CD4-positive, CD25-positive, alpha-beta regulatory T cell (primary cell): ENCODE measurements around the gene SOX30. TPM values are rescaled to one million over a fixed set of nuclear protein-coding genes. Genes with fewer than 3 reads are reported as not detected.
A peak's percentile ranks its signal among the peaks of the same experiment; 100 is the strongest.

ENCODE experiments used
- ATAC-seq, 2 donors: fragments of 150-1000 bp; cut with Tn5 transposase; one replicate each; pipeline ENCODE4 v1.10.0; 2021; ENCODE audit warnings: low read depth in 2 of 2, moderate number of reproducible peaks in 2 of 2, moderate library complexity in 1 of 2
- DNase-seq, 3 donors: peaks; one replicate each; pipeline versions ENCODE4 v3.0.0 to v3.0.0-alpha.2; 2012 to 2022; ENCODE audit warnings: mixed read lengths in 1 of 3
- H3K27ac ChIP-seq: one replicate; pipeline ENCODE4 v1.7.0; 2013; ENCODE audit warnings: mild to moderate bottlenecking, low read length; ENCODE audit not compliant: insufficient read depth, poor library complexity, severe bottlenecking
- H3K27me3 ChIP-seq: one replicate; pipeline ENCODE4 v1.7.0; 2013; ENCODE audit warnings: low read length; ENCODE audit not compliant: control insufficient read depth, insufficient read depth
- H3K36me3 ChIP-seq: one replicate; pipeline ENCODE4 v1.7.0; 2013; ENCODE audit warnings: mild to moderate bottlenecking, low read length, moderate library complexity; ENCODE audit not compliant: control insufficient read depth, insufficient read depth
- H3K4me1 ChIP-seq: 2 replicates; pipeline ENCODE4 v1.7.0; 2013; ENCODE audit warnings: mild to moderate bottlenecking, low read length; ENCODE audit not compliant: insufficient read depth, control insufficient read depth, poor library complexity, severe bottlenecking
- H3K4me3 ChIP-seq: one replicate; pipeline ENCODE4 v1.7.0; 2013; ENCODE audit warnings: low read depth, mild to moderate bottlenecking, low read length, moderate library complexity
- H3K9me3 ChIP-seq, 2 experiments: 1 replicate in 1 of 2; 2 replicates in 1 of 2; pipeline ENCODE4 v1.7.0; 2013; ENCODE audit warnings: low read length in 2 of 2, mild to moderate bottlenecking in 1 of 2, moderate library complexity in 1 of 2; ENCODE audit not compliant: control insufficient read depth in 2 of 2
- H3K27ac Mint-ChIP-seq, 3 donors: one replicate each; pipeline ENCODE4 v1.8.0; 2020 to 2022; ENCODE audit warnings: mild to moderate bottlenecking in 3 of 3, mixed read lengths in 3 of 3, moderate library complexity in 2 of 3
- H3K27me3 Mint-ChIP-seq: one replicate; pipeline ENCODE4 v1.8.0; 2022; ENCODE audit warnings: mild to moderate bottlenecking, mixed read lengths
- H3K36me3 Mint-ChIP-seq: one replicate; pipeline ENCODE4 v1.8.0; 2020; ENCODE audit warnings: mixed read lengths
- H3K4me1 Mint-ChIP-seq, 4 donors: one replicate each; pipeline ENCODE4 v1.8.0; 2020 to 2022; ENCODE audit warnings: mixed read lengths in 4 of 4, mild to moderate bottlenecking in 1 of 4
- H3K4me3 Mint-ChIP-seq, 4 donors: one replicate each; pipeline ENCODE4 v1.8.0; 2020 to 2022; ENCODE audit warnings: mild to moderate bottlenecking in 4 of 4, mixed read lengths in 4 of 4, moderate library complexity in 3 of 4
- H3K9me3 Mint-ChIP-seq, 7 donors: one replicate each; pipeline ENCODE4 v1.8.0; 2020 to 2022; ENCODE audit warnings: mixed read lengths in 7 of 7, mild to moderate bottlenecking in 3 of 7, moderate library complexity in 2 of 7
- polyA plus RNA-seq, 4 donors: library from polyadenylated mRNA; unstranded; fragments of 300-500 nt; fragmentation: Illumina TruSeq; gene quantifications; one replicate each; pipeline ENCODE4 v1.2.3, GENCODE V29; 2021
- total RNA-seq: library from RNA; stranded (reverse); gene quantifications from one replicate; pipeline ENCODE4 v1.2.3, GENCODE V29; 2022

SOX30 gene
- total and polyA plus RNA-seq, 5 donors from 2014 or later, result 0.46 to 0.84 (median 0.56) TPM; not detected in 1

DNA sequence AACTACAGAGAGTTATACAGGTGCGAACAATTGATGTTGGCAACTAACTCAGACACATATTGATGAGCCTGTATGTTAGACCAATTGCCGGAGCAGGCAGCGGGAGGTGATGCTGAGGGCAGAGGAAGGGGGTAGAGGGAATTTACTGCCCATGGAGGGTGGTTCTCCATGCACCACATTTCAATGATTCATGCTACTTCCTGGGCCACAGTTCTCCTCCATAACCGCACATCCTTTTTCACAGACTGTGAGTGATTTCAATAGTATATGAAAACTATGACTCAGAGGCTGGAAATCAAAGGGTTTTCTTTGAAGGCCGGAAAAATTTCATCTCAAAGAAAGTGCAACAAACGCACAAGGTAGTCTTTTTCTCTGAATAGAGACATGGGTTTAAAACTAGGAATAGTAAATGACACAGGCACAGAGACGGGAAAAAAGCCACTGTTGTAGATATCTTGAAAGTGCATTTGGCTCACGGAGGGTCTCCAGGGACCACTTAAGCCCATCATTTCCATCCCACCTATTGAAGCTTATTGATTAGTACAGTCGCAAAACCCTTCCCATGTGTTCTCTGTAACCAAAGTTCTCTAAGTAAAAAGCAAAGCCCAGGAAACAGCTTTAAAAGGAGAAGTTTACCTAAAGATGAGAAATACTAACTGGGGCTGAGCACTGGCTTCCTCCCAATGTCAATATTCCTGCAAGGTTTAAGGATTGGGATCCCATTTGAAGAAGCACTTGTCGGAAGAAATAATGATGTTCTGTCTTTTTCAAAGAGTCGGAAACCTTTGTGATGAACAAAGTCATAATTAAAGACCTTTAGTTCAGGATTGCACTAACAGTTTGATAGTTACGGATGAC lies 48.7 kb downstream of the SOX30 start:
- H3K4me1 Mint-ChIP-seq, result peaks cover 25 to 65% (median 46%) of the 10 kb centered on the region in 4 donors
- Histone ChIP-seq H3K27me3 (no peaks in the 10 kb centered on the region), H3K4me1 (peaks cover 49% of the 10 kb centered on the region), H3K4me3 (peak overlapping the region; percentile 64), H3K27ac (peak overlapping the region; percentile 62), H3K36me3 (no peaks in the 10 kb centered on the region), H3K9me3 (no peaks in the 10 kb centered on the region)
- H3K36me3 Mint-ChIP-seq, result no peaks in the 10 kb centered on the region
- no peaks in the 10 kb centered on the region for H3K27me3 Mint-ChIP-seq
- DNase-seq, result peak; percentile 49 to 90 (median 52)
- peaks cover 0 to 2% (median 0%) of the 10 kb centered on the region in 7 donors for H3K9me3 Mint-ChIP-seq
- H3K4me3 Mint-ChIP-seq, result peak overlapping the region; percentile 14 to 67 (median 50)
- peak; percentile 85 to 88 for ATAC-seq
- H3K27ac Mint-ChIP-seq, result peak overlapping the region; percentile 72 to 97 (median 77)

DNA sequence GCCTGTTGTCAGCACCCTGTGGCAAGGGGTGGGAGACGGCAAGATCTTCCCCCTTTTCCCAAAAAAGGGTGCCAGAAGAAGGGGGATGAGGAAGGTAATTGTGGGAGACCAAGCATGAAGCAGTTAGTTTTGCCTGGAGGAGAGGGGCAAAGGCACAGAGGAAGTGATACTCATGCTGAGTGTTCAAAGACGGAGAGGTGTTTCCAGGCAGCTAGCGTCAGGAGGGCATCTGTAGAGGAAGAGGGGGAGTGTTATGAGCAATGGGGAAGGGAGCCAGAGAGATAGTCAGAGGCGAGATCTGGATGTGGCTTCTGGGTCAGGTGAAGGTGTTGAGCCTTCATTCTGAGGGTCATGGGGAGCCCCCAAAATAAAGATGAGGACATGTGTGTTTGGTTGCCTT lies 49.7 kb downstream of the SOX30 start:
- peak overlapping the region; percentile 72 to 92 (median 88) for H3K27ac Mint-ChIP-seq
- peaks cover 26 to 66% (median 48%) of the 10 kb centered on the region in 4 donors for H3K4me1 Mint-ChIP-seq
- Histone ChIP-seq H3K36me3 (no peaks in the 10 kb centered on the region), H3K27me3 (no peaks in the 10 kb centered on the region), H3K27ac (peak overlapping the region; percentile 62), H3K4me1 (peaks cover 44% of the 10 kb centered on the region), H3K4me3 (peak overlapping the region; percentile 64), H3K9me3 (no peaks in the 10 kb centered on the region)
- peak; percentile 28 to 32 for ATAC-seq
- no peaks in the 10 kb centered on the region for H3K36me3 Mint-ChIP-seq
- H3K4me3 Mint-ChIP-seq, result peak overlapping the region; percentile 4 to 65 (median 20)
- H3K9me3 Mint-ChIP-seq, result peaks cover 0 to 3% (median 0%) of the 10 kb centered on the region in 7 donors
- peak in 1 of 3 donors; percentile 62 for DNase-seq
- H3K27me3 Mint-ChIP-seq, result no peaks in the 10 kb centered on the region

GRCh38 chr5:157600252-157600651 lies 52.0 kb downstream of the SOX30 start:
- Histone ChIP-seq H3K4me3 (no peak overlapping the region), H3K4me1 (peaks cover 58% of the 10 kb centered on the region), H3K36me3 (no peaks in the 10 kb centered on the region), H3K27me3 (no peaks in the 10 kb centered on the region), H3K27ac (no peak overlapping the region), H3K9me3 (no peaks in the 10 kb centered on the region)
- ATAC-seq, result no peak
- H3K27ac Mint-ChIP-seq, result peak overlapping the region in 2 of 3 donors; percentile 7 to 58
- H3K4me3 Mint-ChIP-seq, result no peak overlapping the region
- H3K4me1 Mint-ChIP-seq, result peaks cover 42 to 78% (median 58%) of the 10 kb centered on the region in 4 donors
- no peak for DNase-seq
- no peaks in the 10 kb centered on the region for H3K36me3 Mint-ChIP-seq
- H3K27me3 Mint-ChIP-seq, result no peaks in the 10 kb centered on the region
- peaks cover 0 to 3% (median 0%) of the 10 kb centered on the region in 7 donors for H3K9me3 Mint-ChIP-seq

GRCh38 chr5:157599565-157599964 lies 52.7 kb downstream of the SOX30 start:
- Histone ChIP-seq H3K4me1 (peaks cover 62% of the 10 kb centered on the region), H3K4me3 (no peak overlapping the region), H3K27me3 (no peaks in the 10 kb centered on the region), H3K27ac (no peak overlapping the region), H3K9me3 (no peaks in the 10 kb centered on the region), H3K36me3 (no peaks in the 10 kb centered on the region)
- DNase-seq, result no peak
- no peak overlapping the region for H3K4me3 Mint-ChIP-seq
- H3K27ac Mint-ChIP-seq, result peak overlapping the region in 1 of 3 donors; percentile 58
- H3K36me3 Mint-ChIP-seq, result no peaks in the 10 kb centered on the region
- H3K9me3 Mint-ChIP-seq, result peaks cover 0 to 3% (median 0%) of the 10 kb centered on the region in 7 donors
- ATAC-seq, result no peak
- peaks cover 43 to 78% (median 64%) of the 10 kb centered on the region in 4 donors for H3K4me1 Mint-ChIP-seq
- H3K27me3 Mint-ChIP-seq, result no peaks in the 10 kb centered on the region

- Mint-ChIP-seq H3K4me1 (peaks cover 40 to 73% (median 59%) of the 10 kb centered on the region in 4 donors), H3K36me3 (no peaks in the 10 kb centered on the region), H3K4me3 (peak overlapping the region in 1 of 4 donors; percentile 9), H3K27ac (peak overlapping the region in 2 of 3 donors; percentile 14 to 43), H3K27me3 (no peaks in the 10 kb centered on the region), H3K9me3 (peaks cover 0 to 3% (median 0%) of the 10 kb centered on the region in 7 donors)
- DNase-seq (no peak), ATAC-seq (no peak)
- Histone ChIP-seq H3K36me3 (no peaks in the 10 kb centered on the region), H3K27me3 (no peaks in the 10 kb centered on the region), H3K4me1 (peaks cover 54% of the 10 kb centered on the region), H3K9me3 (no peaks in the 10 kb centered on the region), H3K4me3 (no peak overlapping the region), H3K27ac (peak overlapping the region; percentile 34)
Observed at GRCh38 chr5:157598350-157598936, 53.8 kb downstream of the SOX30 start.

DNA sequence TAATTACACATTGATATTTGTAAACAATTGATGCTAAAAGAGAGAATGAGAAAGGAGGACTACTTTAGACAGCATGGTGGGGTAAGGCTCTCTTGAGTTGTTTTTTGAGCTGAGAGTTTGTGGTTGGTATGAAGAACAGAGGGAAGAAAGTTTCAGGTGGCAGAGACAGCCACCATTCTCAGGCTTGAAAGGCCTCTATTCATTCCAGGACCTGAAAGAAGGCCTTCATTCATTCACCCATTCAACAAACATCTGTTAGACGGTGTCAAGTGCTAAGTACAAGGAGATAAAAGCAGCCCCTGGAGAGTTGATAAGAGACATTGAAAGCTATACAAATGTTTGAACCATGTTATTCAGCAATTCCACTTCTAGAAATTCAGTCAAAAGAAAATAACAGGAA lies 55.0 kb downstream of the SOX30 start:
- no peaks in the 10 kb centered on the region for H3K36me3 Mint-ChIP-seq

GRCh38 chr5:157596487-157596886 lies 55.8 kb downstream of the SOX30 start:
- DNase-seq, result peak in 1 of 3 donors; percentile 78
- ATAC-seq, result peak; percentile 65 to 72
- peaks cover 53% of the 10 kb centered on the region for H3K4me1 ChIP-seq
- Mint-ChIP-seq H3K27ac (peak overlapping the region; percentile 22 to 59 (median 40)), H3K9me3 (peaks cover 0 to 3% (median 1%) of the 10 kb centered on the region in 7 donors), H3K27me3 (peaks cover 5% of the 10 kb centered on the region), H3K4me3 (peak overlapping the region in 3 of 4 donors; percentile 0 to 29 (median 7)), H3K36me3 (peaks cover 6% of the 10 kb centered on the region), H3K4me1 (peaks cover 43 to 78% (median 61%) of the 10 kb centered on the region in 4 donors)
- H3K4me3 ChIP-seq, result peak overlapping the region; percentile 60
- peak overlapping the region; percentile 44 for H3K27ac ChIP-seq
- no peaks in the 10 kb centered on the region for H3K27me3 ChIP-seq
- no peaks in the 10 kb centered on the region for H3K9me3 ChIP-seq
- H3K36me3 ChIP-seq, result no peaks in the 10 kb centered on the region

More for the DNA sequence above, 55.0 kb downstream of the SOX30 start:
- no peaks in the 10 kb centered on the region for H3K9me3 ChIP-seq
- Mint-ChIP-seq H3K4me1 (peaks cover 40 to 73% (median 57%) of the 10 kb centered on the region in 4 donors), H3K9me3 (peaks cover 0 to 3% (median 0%) of the 10 kb centered on the region in 7 donors), H3K27ac (peak overlapping the region in 2 of 3 donors; percentile 22 to 81), H3K27me3 (no peaks in the 10 kb centered on the region), H3K4me3 (peak overlapping the region in 3 of 4 donors; percentile 6 to 46 (median 33))
- H3K4me1 ChIP-seq, result peaks cover 54% of the 10 kb centered on the region
- DNase-seq, result peak in 1 of 3 donors; percentile 48
- peak overlapping the region; percentile 0 for H3K4me3 ChIP-seq
- H3K27me3 ChIP-seq, result no peaks in the 10 kb centered on the region
- H3K36me3 ChIP-seq, result no peaks in the 10 kb centered on the region
- no peak for ATAC-seq
- peak overlapping the region; percentile 44 for H3K27ac ChIP-seq
